Left ventricle myocardium inferior (tissue), 1 donor: ENCODE results near the gene RPH3AL. TPM values are rescaled to one million over a fixed set of nuclear protein-coding genes. Genes with fewer than 3 reads are reported as not detected.

ENCODE experiments used
- DNase-seq: peaks from one replicate; pipeline ENCODE4 v3.0.0-alpha.2; 2020
- H3K27ac ChIP-seq: fragments of 200-600 bp; replicated peaks from 2 replicates; pipeline ENCODE4 v1.8.0; 2021
- H3K27me3 ChIP-seq: fragments of 200-600 bp; 2 replicates; pipeline ENCODE4 v1.8.0; 2021; ENCODE audit warnings: low read depth
- H3K36me3 ChIP-seq: fragments of 200-600 bp; 2 replicates; pipeline ENCODE4 v1.8.0; 2021
- H3K4me1 ChIP-seq: fragments of 200-600 bp; 2 replicates; pipeline ENCODE4 v1.8.0; 2021
- H3K4me3 ChIP-seq: fragments of 200-600 bp; 2 replicates; pipeline ENCODE4 v1.8.0; 2021; ENCODE audit warnings: mild to moderate bottlenecking, moderate library complexity
- H3K9me3 ChIP-seq: fragments of 200-600 bp; replicated peaks from 2 replicates; pipeline ENCODE4 v1.8.0; 2021
- intact Hi-C: fragments of 100-400 bp; cut with micrococcal nuclease; formaldehyde crosslinking; loops from one replicate; pipeline ENCODE4 v1.11.0; 2022
- total RNA-seq: library from RNA; stranded (reverse); fragmentation: NEBNext Ultra II Directional; extraction: Animal tissue kit (Norgen Biotek cat#: 25700); gene quantifications from one replicate; pipeline ENCODE4 v1.2.1, GENCODE V29; 2021
- TF ChIP-seq, protein P1 (sequence below): fragments of 200-600 bp; IDR thresholded peaks from 2 replicates; pipeline ENCODE4 v1.8.0; 2021; ENCODE audit warnings: antibody characterized with exemption, mild to moderate bottlenecking, borderline replicate concordance
- donor health status: DM: no; HTN: yes; CAD: no; lungs with severe emphysema.

The RPH3AL gene
- total RNA-seq, 1 donor from 2014 or later = 4.0 TPM

DNA sequence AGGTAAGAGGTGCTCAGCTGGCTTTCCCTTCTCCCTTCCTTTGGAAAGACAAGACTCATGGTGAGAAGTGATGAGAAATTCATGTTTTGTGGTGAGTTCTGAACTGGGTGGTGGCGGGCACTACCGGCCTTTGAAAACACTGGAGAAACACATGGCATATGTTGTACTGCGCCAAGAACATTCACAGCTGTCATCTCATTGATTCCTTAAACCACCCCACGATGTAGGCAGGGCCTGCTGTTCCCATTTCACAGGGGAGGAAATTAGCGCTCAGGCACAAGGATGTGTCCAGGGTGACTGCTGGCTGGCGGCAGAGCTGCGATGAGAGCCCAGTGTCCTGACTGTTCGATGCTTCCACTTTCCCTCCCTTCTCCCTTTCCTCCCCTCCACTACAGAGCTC is 169.6 kb downstream of the RPH3AL start:
- intact Hi-C loops = no loop called here

DNA sequence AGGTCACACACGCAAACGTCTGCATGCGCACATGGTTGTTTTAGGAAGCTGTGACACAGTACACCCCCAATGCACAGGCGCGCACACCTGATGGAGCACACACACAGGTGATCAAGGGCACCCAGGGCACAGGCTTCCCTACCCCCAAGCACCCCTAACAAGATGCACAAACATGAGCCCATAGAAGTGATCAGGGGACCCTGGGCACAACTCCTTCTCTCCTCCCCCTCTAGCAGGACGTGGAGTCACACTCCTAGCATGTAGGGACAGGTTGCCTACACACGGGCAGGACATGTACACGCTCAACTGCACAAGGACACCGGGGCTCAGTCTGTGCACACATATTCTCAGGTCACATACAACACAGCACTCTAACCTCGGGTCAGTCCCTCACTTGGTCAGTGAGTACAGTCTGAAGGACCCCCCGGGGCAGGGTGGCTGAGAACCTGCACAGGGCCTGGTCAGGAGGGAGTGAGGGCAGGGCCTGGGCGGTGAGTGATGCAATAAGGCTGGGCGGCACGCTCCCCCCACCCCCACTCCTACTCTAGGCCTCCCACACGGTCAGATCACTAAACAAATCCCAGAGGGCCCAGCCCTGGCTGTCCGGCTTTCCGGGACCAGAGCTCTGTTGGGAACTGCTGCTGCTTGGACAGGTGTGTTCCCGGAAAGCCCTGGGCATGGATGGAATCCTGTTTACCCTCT is 170.4 kb downstream of the RPH3AL start:
- H3K27ac ChIP-seq = peak overlapping the region; percentile 70
- H3K4me3 ChIP-seq = peak overlapping the region; percentile 71
- TF ChIP-seq, protein P1, sequence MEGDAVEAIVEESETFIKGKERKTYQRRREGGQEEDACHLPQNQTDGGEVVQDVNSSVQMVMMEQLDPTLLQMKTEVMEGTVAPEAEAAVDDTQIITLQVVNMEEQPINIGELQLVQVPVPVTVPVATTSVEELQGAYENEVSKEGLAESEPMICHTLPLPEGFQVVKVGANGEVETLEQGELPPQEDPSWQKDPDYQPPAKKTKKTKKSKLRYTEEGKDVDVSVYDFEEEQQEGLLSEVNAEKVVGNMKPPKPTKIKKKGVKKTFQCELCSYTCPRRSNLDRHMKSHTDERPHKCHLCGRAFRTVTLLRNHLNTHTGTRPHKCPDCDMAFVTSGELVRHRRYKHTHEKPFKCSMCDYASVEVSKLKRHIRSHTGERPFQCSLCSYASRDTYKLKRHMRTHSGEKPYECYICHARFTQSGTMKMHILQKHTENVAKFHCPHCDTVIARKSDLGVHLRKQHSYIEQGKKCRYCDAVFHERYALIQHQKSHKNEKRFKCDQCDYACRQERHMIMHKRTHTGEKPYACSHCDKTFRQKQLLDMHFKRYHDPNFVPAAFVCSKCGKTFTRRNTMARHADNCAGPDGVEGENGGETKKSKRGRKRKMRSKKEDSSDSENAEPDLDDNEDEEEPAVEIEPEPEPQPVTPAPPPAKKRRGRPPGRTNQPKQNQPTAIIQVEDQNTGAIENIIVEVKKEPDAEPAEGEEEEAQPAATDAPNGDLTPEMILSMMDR = no peak
- no peaks in the 10 kb centered on the region for H3K36me3 ChIP-seq
- no peaks in the 10 kb centered on the region for H3K9me3 ChIP-seq
- intact Hi-C loops = no loop called here
- H3K4me1 ChIP-seq = peaks cover 58% of the 10 kb centered on the region
- peaks cover 76% of the 10 kb centered on the region for H3K27me3 ChIP-seq
- no peak for DNase-seq

More for the DNA sequence above, 169.6 kb downstream of the RPH3AL start:
- DNase-seq = no peak
- TF ChIP-seq, protein P1 = no peak
- peaks cover 80% of the 10 kb centered on the region for H3K27me3 ChIP-seq
- H3K9me3 ChIP-seq = no peaks in the 10 kb centered on the region
- no peak overlapping the region for H3K27ac ChIP-seq
- no peaks in the 10 kb centered on the region for H3K36me3 ChIP-seq
- H3K4me1 ChIP-seq = peaks cover 58% of the 10 kb centered on the region
- no peak overlapping the region for H3K4me3 ChIP-seq

DNA sequence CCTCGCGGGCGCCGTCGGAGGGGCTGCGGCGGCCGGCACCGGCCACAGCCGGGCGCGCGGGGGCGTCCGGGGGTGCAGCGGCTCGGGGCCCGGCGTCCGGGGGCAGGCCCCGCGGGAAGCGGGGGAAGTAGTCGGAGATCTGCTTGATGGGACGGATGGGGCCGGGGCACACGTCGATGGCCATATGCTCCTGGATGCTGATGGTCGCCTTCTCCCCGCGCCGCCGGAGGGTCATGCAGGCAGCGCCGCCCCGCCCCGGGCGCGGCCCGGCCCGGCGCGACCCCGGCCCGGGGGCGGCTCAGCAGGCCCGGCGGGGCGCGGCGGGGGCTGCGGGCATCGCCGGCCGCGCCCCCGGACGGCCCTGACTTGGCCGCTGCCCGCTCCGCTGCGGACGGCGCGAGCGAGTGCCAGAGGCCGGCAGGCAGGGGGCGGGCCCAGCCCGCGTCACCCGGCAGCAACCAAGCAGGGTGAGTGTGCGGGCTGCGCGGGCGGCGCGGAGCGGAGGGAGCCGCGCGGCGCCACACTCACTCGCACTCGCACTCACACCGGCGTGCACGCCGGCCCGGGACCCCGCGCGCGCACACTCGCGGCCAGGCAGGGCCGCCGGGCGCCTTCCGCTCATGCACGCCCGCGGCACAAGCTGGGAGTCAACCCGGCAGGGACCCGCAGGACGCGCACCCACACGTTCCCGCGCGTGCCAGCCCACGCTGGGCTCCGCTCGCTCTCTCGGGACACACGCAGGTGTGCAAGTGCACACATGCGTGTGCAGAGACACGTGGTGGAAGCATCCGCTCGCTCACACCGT is 171.2 kb downstream of the RPH3AL start, which contains the start of gene DOC2B:
DOC2B (minus strand) TSS at position 406 of the 805 bp plus-strand sequence; CDS start at position 235, 171 bp downstream.
- peaks cover 80% of the 10 kb centered on the region for H3K27me3 ChIP-seq

DNA sequence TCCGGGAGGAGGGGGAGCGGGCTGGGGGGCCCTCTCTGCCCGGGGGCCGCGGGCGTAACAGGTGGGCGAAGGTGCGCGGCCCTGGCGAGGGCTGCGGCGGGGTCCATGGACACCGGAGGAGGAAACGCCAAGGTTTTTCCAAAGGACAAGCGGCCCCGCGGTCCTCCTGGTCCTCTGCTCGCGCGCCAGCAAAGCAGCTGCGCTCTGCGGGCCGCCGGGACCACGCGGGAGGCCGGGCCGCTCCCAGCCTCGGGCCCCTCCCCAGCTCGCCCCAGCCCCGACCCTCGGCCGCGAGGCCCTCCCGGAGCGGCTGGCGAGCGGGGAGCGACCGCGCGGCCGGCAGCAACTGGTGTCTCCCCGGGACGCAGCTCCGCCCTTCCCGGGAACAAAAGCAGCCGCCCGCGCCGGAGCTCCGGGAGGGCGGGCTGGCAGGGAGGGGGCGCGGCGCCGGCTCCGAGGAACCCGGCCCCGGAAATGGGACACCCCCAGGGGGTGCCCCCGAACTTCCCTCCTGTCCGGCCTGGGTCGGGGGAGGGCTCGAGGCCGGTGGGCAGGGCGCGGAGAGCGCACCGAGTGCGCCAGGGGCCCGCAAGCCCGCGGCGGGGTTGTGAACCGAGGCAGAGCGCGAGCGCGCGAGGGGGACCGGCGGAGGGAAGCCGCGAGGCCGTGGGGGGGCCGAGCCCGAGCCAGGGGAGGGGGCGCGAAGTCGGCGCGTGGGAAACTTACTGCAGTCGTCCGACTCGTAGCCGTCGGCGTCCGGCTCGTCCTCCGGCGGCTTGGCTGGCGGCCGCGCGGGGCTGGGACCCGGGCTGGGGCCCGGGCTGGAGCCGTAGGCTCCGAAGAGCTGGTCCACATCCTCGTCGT is 172.0 kb downstream of the RPH3AL start:
- DNase-seq = peak; percentile 35
- peaks cover 47% of the 10 kb centered on the region for H3K4me1 ChIP-seq
- H3K36me3 ChIP-seq = no peaks in the 10 kb centered on the region
- intact Hi-C loops = no loop called here
- no peaks in the 10 kb centered on the region for H3K9me3 ChIP-seq
- H3K27ac ChIP-seq = peak overlapping the region; percentile 90
- peak overlapping the region; percentile 71 for H3K4me3 ChIP-seq
- peaks cover 79% of the 10 kb centered on the region for H3K27me3 ChIP-seq
- TF ChIP-seq, protein P1 = no peak

More for the DNA sequence above, 171.2 kb downstream of the RPH3AL start, which contains the start of gene DOC2B:
- H3K36me3 ChIP-seq = no peaks in the 10 kb centered on the region
- H3K27ac ChIP-seq = peak within 1 kb of the TSS; percentile 90
- peaks cover 56% of the 10 kb centered on the region for H3K4me1 ChIP-seq
- H3K4me3 ChIP-seq = peak within 1 kb of the TSS; percentile 71
- intact Hi-C loops = no loop called here
- peak; percentile 61 for DNase-seq
- TF ChIP-seq, protein P1 = no peak
- no peaks in the 10 kb centered on the region for H3K9me3 ChIP-seq
